Measurements from ENCODE around the gene SLC22A5.

The SLC22A5 gene

DNA sequence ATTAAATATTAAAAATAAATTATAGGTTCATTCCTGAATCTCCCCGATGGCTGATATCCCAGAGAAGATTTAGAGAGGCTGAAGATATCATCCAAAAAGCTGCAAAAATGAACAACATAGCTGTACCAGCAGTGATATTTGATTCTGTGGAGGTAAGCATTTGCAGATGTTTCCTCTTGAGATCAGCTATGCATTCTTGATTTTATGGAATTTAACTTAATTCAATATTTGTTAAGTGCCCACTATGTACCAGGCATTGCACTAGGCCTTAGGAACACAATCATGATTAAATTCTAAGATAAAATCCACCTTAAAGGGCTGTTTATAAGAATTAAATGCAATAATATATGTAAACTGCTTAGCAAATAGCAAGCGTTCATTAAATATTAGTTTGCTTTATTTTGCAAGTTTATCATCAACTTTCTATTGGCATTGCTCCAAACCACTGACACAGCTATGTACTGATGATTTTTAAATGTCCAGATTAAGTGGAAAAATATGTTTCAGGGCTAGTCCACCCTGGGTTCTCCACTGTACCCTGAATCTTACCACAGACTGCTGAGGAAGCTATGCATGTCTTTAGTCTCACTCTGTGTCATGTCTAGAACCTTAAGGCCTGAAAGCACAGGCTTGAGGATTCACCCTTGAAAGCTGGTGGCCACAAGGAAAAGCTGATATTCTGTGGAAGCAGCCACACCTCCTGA, 42.1 kb upstream of the SLC22A5 start:
- TF ChIP-seq, protein P1, sequence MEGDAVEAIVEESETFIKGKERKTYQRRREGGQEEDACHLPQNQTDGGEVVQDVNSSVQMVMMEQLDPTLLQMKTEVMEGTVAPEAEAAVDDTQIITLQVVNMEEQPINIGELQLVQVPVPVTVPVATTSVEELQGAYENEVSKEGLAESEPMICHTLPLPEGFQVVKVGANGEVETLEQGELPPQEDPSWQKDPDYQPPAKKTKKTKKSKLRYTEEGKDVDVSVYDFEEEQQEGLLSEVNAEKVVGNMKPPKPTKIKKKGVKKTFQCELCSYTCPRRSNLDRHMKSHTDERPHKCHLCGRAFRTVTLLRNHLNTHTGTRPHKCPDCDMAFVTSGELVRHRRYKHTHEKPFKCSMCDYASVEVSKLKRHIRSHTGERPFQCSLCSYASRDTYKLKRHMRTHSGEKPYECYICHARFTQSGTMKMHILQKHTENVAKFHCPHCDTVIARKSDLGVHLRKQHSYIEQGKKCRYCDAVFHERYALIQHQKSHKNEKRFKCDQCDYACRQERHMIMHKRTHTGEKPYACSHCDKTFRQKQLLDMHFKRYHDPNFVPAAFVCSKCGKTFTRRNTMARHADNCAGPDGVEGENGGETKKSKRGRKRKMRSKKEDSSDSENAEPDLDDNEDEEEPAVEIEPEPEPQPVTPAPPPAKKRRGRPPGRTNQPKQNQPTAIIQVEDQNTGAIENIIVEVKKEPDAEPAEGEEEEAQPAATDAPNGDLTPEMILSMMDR (IDR thresholded peaks at IDR 0.05; ENCODE audit: control insufficient read depth, insufficient read depth, low read depth, low read length, missing control alignments) = no peak
- no peak overlapping the region for H3K4me3 ChIP-seq (ENCODE audit: control insufficient read depth, low read depth, low read length)
- peak; percentile 20 for DNase-seq (ENCODE audit: low read depth)

DNA sequence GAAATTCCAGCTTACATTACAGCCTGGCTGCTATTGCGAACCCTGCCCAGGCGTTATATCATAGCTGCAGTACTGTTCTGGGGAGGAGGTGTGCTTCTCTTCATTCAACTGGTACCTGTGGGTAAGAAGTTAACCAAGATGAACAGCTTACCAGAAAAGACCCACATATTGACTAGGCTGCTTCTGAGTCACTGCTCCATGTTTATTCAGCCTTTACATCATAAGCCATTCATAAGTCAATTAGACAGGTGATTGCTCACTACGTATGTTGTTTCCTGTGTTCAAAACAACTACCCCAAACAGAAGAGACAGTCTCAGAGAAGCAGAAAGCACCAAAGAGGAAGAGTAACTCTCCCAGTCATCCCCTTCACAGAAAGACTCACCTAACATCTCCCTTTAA, 34.7 kb upstream of the SLC22A5 start:
- H3K4me3 ChIP-seq (ENCODE audit: control insufficient read depth, low read depth, low read length) = no peak overlapping the region
- no peak for DNase-seq (ENCODE audit: low read depth)
- TF ChIP-seq, protein P1 (IDR thresholded peaks at IDR 0.05; ENCODE audit: control insufficient read depth, insufficient read depth, low read depth, low read length, missing control alignments) = no peak

DNA sequence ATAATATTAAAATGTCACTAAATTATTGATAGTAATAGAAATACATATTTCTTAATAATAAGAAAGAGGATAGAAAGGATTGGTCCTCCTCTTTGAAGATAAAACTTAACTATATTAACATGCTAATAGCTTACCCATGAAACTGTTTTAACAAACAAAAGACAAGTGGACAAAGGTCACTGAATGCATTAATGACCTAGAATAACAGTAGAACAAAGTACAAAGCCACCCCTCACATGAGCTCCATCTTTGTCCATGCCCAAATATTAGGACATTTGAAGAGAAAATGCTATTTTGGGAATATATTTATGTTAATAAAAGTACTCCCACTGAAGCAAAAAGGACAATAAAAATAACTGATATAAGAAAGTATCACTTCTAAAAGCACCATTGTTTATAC, 34.1 kb upstream of the SLC22A5 start:
- TF ChIP-seq, protein P1 (IDR thresholded peaks at IDR 0.05; ENCODE audit: control insufficient read depth, insufficient read depth, low read depth, low read length, missing control alignments) = no peak
- no peak overlapping the region for H3K4me3 ChIP-seq (ENCODE audit: control insufficient read depth, low read depth, low read length)
- DNase-seq (ENCODE audit: low read depth) = no peak

DNA sequence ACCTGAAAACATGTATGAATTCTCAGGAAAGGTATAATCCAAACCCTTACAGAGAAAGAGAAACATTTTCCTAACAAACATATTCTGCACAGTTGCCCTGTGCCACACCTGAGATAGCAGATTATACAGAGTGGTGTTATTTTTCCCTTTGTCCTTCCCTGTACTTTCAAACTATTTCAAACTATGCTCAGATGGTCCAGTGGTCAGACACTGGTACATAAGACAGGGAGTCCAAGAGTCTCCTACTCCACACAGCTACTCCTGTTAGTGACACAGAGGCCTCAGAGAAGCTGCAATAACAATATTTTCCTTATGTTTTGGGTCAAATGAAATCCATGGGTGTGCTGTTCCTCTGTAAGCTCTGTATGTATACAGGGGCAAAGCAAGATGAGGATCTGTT, 30.0 kb upstream of the SLC22A5 start:
- TF ChIP-seq, protein P1 (IDR thresholded peaks at IDR 0.05; ENCODE audit: control insufficient read depth, insufficient read depth, low read depth, low read length, missing control alignments) = no peak
- DNase-seq (ENCODE audit: low read depth) = no peak
- no peak overlapping the region for H3K4me3 ChIP-seq (ENCODE audit: control insufficient read depth, low read depth, low read length)

DNA sequence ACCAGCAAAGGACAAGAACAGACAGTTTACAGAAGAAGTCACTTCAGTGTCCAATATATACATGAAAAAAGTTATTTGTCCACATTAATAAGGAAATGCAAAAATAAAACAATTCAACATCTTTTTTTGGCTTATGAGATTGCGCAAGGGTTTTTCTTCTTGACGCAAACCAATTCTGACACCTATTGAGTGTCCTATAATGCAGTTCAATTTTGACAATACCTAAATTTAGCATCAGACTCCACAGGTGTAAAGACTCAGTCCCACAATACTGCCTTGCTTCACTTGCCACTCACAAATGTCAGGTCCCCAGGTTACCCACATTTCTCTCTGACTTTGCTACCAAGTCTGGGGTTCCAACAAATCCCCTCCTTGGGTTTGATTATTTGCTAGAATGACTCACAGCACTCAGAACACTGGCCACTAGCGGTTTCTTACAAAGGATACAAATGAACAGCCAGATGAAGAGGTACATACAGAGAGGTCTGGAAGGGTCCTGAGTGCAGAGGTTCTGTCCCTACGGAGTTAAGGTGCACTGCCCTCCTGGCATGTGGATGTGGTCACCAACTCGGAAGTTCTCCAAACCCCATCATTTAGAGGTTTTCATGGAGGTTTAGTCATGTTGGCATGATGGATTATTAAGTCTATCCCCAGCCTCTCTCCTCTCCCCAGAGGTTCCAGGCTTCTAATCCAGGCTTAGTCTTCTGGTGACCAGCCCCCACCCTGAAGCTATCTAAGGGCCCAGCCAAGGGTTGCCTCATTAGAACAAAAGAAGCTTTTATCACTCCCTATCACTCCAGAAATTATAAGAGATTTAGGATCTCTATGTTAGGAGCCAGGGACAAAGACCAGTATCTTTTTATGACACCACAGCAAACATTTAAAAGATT, 27.0 kb upstream of the SLC22A5 start:
- TF ChIP-seq, protein P1 (IDR thresholded peaks at IDR 0.05; ENCODE audit: control insufficient read depth, insufficient read depth, low read depth, low read length, missing control alignments) = no peak
- H3K4me3 ChIP-seq (ENCODE audit: control insufficient read depth, low read depth, low read length) = no peak overlapping the region
- DNase-seq (ENCODE audit: low read depth) = no peak

DNA sequence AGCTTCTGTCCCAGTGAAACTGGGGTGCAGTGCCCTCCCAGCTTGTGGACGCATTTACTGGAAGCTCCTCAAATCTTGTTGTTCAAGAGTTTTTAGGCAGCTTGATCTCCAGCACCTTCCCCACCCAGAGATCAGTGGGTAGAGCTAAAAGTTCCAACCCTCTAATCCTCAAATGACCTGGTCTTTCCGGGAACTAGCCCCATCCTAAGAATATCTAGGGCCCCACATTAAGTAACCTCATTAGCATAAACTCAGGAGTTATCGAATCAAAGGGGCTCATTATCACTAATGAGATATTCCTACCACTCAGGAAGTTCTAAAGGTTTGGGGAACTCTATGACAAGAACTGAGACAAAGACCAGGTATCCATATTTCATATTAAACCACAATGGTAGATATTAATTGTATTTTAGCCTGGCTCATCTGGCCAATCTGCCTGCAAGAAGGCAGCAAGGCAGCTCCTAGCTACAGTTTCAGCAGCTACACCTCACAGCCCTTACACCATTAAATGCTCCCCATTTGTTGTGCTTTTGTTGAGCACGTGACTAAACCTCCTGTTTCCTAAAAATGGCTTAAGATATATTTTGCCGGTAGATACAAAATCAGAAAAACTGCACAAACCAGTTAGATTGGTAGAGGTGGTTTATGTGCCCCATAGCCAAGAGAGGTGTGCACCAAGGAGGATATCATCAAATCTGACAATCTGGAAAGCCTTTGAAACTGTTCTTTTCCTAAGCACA, 24.6 kb upstream of the SLC22A5 start:
- no peak overlapping the region for H3K4me3 ChIP-seq (ENCODE audit: control insufficient read depth, low read depth, low read length)
- TF ChIP-seq, protein P1 (IDR thresholded peaks at IDR 0.05; ENCODE audit: control insufficient read depth, insufficient read depth, low read depth, low read length, missing control alignments) = no peak
- no peak for DNase-seq (ENCODE audit: low read depth)
